Body of pancreas (tissue), 4 donors: ENCODE data around the gene PPFIA2.

Source experiments
- CTCF ChIP-seq, 7 experiments: fragments of 450-650 bp in 4 of 7; fragments of 200-600 bp in 3 of 7; sonication (generic) in 3 of 7; IDR thresholded peaks; one replicate each; pipeline ENCODE4 v1.5.1; 2016 to 2019; ENCODE audit warnings: antibody characterized with exemption in 7 of 7
- POLR2A ChIP-seq, 3 donors: fragments of 450-650 bp; IDR thresholded peaks; one replicate each; pipeline ENCODE4 v1.6.1; 2016; ENCODE audit warnings: antibody characterized with exemption in 3 of 3, mild to moderate bottlenecking in 2 of 3

- no peak for TF ChIP-seq CTCF (IDR thresholded peaks at IDR 0.05)
- no peak for TF ChIP-seq POLR2A (IDR thresholded peaks at IDR 0.05)
Measured at GRCh38 chr12:81572411-81572810, 186.7 kb downstream of the PPFIA2 start.
